T-helper 2 cell treated with Interferon-gamma antibody and Interleukin-4, amounts not matched to agents 100 ng/mL and 5 ng/mL, for 36 hours (primary cell): ENCODE data around the gene DLG1. TPM values are rescaled to one million over a fixed set of nuclear protein-coding genes. Genes with fewer than 3 reads are reported as not detected.

ENCODE experiments used
- intact Hi-C: fragments of 100-400 bp; cut with micrococcal nuclease; formaldehyde crosslinking; loops from one replicate; pipeline ENCODE4 v1.15.1; 2023
- total RNA-seq: library from RNA; stranded (reverse); gene quantifications from 2 replicates; pipeline ENCODE4 v1.2.3, GENCODE V29; 2022

DLG1 gene
- total RNA-seq, 1 donor from 2014 or later, result 72.5 TPM

DNA sequence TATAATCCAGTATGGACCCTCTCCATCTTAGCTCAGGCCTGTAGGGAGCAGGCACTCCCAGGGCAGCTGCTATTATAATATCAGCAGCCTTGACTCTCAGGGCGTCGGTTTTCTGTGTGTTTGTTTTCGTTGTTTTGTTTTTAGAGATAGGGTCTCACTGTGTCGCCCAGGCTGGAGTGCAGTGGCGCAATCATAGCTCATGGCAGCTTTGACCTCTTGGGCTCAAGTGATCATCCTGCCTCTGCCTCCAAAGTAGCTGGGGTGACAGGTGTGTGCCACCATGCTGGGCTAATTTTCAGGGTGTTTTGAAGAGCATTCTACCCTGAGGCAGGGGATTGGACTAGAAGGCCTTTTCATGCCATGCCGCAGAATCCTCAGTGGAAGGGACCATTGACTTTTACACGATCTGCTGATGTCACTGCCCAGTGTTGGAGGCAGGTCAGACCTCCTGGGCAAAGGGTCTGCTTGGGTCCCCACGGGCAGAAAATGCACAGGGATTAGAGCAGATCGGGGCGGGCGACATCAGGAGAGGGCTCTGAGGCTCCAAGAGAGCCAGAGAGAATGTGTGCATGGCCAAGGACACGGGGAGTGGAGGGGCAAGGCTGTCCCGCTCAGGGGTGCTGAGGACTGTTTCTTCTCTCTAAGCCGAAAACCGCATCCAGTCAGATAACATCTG, 276.5 kb downstream of the DLG1 start:
- intact Hi-C loops, result no loop called here

- intact Hi-C loops, result no loop called here
These were observed 277.2 kb downstream of the DLG1 start for GRCh38 chr3:197021231-197021630.

DNA sequence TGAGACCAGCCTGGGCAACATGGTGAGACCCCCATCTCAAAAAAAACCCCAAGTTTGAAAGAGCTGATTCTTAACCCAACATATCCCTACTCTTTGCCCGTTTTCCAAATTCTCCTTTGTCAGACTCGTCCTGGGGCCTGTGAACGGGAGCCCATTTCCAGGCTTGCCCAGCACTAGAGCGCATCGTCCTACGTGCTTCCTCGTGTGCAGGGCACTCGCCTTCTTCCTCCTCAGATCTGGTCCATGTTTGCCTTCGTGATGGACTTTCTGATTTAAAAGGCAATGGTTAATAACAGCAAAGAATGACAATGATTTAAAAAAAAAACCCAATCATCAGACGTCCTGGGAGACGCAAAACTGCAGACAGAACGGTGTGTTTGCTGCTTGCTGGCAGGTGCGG, 278.9 kb downstream of the DLG1 start:
- intact Hi-C loops, result no loop called here

DNA sequence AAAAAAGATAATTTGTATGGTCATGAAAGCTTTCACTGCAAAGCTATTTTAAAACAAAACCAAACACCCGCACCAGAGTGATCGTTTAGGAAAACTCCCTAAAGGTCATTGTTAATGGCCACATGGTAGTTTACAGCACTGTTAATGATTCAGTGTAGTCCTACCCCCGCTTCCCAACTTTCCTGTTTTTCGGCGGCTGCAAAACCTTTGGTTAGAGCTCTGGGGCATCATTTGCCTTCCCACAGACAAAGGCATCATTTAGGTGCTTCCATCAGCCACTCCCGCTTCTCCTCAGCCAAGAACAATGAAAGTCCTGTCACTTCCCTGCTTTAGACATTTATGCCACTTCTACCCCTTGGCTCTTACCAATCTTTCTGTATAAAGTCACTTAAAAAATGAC, 279.4 kb downstream of the DLG1 start:
- intact Hi-C loops, result no loop called here

- intact Hi-C loops, result no loop called here
These were observed 281.4 kb downstream of the DLG1 start for GRCh38 chr3:197017003-197017402.

DNA sequence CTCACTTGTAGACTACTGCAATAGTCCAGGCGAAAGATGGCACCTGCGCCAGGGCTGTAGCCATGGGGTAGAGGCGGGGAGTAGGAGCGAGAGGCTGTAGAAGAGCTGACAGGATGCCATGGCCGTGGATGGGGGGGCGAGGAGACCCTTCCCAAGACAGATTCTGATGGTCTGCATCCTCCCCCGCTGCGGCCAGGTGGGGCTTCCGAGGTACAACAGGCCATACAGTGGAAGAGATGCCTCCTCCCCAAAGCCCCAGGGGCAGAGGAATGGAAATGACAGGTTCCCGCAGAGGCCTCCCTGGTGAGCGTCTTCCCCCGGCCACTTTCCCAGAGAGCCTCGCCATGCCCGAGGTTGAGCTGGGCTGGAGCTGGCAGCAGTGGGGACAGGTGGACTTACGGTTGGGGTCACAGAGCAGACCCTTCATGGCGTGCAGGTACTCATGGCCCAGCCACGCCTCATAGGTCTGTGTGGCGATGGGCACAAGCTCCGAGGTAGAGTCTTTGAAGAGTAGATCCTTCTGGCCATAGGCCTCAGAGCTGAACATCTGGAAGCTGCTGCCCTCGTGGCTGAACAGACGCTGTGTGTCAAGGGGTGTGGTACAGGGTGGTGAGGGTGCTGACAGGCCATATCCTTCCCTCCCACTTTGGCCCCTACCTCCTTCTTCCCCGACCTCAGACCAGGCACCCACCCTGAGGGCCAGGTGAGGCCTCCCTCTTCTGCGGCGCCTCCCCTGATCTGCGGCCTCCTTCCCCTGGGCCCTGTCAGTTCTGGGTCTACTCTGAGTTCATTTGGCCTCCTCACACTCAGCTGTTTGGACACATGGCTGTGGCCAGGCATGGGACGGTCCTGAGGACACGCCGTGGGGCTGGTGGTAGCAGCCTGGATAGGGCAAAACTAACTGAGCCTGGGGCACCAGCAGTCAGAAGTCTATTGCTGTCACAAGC, 282.3 kb downstream of the DLG1 start:
- intact Hi-C loops, result no loop called here

- intact Hi-C loops, result no loop called here
These were observed 283.4 kb downstream of the DLG1 start for GRCh38 chr3:197014942-197015575.

DNA sequence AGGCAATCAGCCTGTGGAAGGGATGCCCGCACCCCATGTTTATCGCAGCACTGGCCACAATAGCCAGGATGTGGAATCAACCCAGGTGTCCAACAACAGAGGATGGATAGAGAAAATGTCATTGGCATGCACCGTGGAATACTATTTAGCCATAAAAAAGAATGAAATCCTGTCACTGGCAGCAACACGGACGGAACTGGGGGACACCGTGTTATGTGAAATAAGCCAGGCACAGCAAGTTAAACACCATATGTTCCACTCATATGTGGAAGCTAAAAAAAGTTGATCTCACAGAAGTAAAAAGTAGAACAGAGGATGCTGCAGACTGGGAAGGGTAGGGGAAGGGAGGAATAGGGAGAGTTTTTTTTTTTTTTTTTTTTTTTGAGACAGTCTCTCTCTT, 284.4 kb downstream of the DLG1 start:
- intact Hi-C loops, result no loop called here

GRCh38 chr3:197012540-197012883, 285.9 kb downstream of the DLG1 start:
- intact Hi-C loops, result no loop called here

DNA sequence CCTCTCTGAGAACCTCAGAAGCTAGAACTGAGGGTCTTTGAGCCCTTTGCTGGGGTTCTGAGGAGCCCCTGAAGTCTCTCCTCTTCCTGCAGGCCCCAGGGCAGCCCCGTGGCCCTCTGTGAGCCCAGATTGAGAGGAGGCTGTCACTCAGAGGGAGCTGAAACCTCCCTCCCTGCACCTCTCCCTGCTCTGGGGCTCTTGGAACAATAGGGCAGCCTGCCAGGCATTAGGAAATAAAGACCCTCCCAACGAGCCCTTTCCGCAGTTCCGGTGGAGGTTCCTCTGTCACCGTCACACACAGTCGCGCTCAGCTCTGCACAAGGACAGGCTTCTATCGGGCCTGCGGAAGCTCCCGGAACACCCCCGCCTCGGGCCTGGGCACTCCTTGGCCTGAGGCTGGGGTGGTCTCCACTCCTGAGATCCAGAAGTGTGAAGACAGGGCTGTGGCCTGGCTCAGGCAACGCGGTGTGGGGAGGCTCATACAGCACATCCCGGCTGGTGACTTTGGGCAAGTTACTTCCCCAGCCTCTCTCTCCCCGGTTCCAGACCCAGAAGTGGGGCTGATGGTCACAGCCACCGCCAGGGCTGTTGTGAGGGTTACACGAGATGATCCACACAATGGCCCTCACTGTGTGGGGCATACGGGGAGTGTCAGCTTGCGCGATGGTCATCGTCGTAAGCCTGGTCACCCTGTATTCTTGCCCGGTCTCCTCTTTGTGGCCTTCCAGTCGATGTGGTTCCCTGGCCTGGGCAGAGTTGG, 286.5 kb downstream of the DLG1 start:
- intact Hi-C loops, result no loop called here

- intact Hi-C loops, result no loop called here
These were observed 287.7 kb downstream of the DLG1 start for GRCh38 chr3:197010556-197011351.

DNA sequence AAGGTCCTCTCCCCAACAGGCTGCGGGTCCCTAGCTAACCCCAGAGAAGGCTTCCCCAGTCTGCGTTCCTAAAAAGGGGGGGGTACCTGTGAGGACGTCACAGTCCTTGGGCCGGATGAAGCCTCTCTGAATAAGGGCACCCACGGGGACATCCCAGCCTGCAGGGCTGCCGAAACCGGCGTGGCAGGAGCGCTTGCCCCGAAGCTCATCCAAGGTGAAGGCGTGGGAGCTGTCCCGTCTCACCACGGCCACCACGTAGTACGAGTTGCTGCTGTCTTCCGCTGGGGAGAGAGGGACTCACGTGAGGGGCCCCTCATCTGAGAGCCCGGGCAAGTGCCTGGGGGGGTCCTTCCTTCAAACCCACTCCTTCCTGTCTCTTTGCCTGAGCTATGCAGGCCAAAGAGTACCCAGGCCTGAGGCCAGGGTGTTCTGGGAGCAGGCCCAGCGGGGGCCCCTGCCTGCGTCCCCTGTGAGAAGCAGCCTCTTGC, 288.8 kb downstream of the DLG1 start:
- intact Hi-C loops, result no loop called here

DNA sequence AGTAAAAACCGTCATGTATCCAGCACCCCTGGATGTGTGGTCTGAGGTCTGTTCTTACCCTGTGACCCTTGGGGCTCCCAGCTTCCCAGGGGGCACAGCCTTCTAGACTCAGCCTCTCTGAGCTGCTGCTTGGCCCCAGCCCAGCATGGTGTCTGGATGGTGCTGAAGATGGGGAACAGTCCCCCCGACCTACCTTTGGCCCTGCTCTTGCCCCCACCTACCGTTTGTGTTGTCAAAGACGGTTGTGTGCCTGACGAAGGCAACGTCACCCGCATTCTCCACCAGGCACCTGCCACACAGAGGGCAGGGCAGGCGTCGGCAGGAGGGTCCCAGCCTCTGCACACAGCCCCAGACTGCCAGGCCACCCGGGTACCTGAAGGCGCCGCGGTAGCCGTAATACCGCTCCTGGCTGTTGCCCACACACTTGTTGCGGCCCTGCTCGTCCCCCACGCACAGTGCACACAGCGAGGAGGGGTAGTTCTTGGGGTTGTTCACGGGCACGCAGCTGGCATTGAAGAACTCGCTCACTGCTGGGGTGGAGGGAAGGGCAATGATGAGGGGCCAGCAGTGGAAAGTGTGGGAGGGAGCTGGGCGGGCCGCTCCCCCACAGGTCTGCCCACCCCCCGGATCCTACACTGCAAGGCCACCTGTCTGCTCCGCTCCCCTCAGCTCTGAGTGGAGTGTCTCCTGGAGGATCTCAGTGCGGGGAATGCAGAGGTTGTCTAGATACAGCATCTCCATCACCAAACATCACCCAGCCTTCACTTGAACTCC, 289.8 kb downstream of the DLG1 start:
- intact Hi-C loops, result no loop called here

DNA sequence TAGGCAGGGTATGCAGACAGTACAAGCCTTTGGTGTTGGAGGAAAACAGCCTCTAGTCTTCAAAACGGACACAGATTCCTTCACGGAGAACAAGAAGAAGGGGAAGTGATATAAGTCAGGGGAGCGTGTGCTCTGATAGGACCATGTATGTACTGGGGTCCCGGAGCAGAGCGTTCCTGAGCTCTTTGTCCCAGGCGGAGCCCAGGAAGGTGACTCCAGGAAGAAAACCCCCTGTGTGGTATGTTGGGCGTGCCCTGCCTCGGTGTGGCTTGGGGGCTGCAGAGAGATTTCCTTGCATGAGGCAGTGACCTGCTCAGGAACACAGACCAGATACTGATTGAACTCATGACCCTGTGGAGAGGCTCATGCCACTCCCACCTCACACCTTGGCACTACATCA, 290.5 kb downstream of the DLG1 start:
- intact Hi-C loops, result no loop called here

DNA sequence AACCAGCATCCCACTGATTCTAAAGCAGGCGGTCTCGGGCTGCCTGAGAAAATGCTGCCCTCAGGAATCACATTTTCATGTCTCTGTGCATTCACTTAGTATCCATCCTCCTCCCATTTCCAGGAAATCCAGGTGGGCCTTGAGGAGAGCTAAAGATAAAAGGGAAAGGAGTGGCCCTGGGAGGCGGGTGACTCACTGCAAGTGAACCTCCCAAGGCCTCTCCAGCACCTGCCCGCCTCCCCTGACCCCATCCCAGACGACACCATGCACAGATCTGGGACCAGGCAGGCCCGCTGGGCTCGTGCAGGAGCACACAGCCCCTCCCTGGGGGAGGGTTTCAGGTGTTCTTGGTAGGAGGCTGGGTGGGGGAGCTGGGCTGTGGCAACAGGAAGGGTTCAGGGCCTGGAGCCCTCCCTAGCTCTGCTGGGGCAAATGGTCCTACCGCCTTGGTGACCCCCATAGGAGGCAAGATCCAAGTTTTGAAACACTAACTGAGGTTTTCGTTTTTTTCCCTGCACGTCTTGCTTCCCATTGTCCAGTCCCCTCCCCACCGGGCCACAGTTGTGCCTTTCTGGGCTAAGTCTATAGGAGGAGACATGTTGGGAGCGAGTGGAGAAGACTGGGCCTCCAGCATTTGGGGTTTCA, 291.0 kb downstream of the DLG1 start:
- intact Hi-C loops, result no loop called here

- intact Hi-C loops, result no loop called here
These were observed 291.6 kb downstream of the DLG1 start for GRCh38 chr3:197006860-197007259.

GRCh38 chr3:197006446-197006845, 292.0 kb downstream of the DLG1 start:
- intact Hi-C loops, result no loop called here

- intact Hi-C loops, result loop anchor here (1.0 to 5.0 kb wide), 4 partner anchors 26 to 789 kb away; partner anchors contain the start of genes LRCH3, MELTF and NCBP2
These were observed 294.7 kb downstream of the DLG1 start for GRCh38 chr3:197003461-197004385.
